SK-MEL-5 (cell line): Measurements from ENCODE around the gene WDR82. TPM values are rescaled to one million over a fixed set of nuclear protein-coding genes. Genes with fewer than 3 reads are reported as not detected.

ENCODE experiments used
- DNase-seq: peaks from one replicate; pipeline ENCODE4 v3.0.0-alpha.2; 2016; ENCODE audit warnings: low read depth, low spot score
- in situ Hi-C: cut with HindIII; loops from 2 replicates; pipeline ENCODE4 v1.10.0; 2016; ENCODE audit warnings: low sequenced_read_pairs, high pct_unique_total_duplicates, low pct_unique_long_range_greater_than_20kb
- small RNA-seq, 2 experiments: library from RNA; depleted of rRNA; stranded (forward); fragments of <200 nt; gene quantifications; one replicate each; pipeline ENCODE3, GENCODE V24; 2014
- total RNA-seq: library from RNA; depleted of rRNA; stranded (reverse); fragments of >200 nt; shearing (Covaris generic); gene quantifications from 2 replicates; pipeline ENCODE4 v1.2.3, GENCODE V29; 2014; rRNA removed

The WDR82 gene
- total RNA-seq, 1 experiment from 2014 or later = 44.2 TPM

- in situ Hi-C loops = no loop called here
- DNase-seq = no peak
Measured at GRCh38 chr3:52205727-52206372, 72.6 kb downstream of the WDR82 start.

Small RNA genes within 50 kb of the gene (small RNA-seq; reads per million reads assigned to genes)
- gene MIR135A1 = 0 reads per million in 2 experiments
- 3.7 to 306 reads per million in 2 experiments for gene MIRLET7G

Other genes starting within 250 kb of the WDR82 start
- gene DUSP7, start 222.1 kb downstream of the WDR82 start, total RNA-seq = 11.9 and 12.6 TPM in 2 replicates
- gene POC1A, start 124.2 kb downstream of the WDR82 start, total RNA-seq = 7.7 and 11.5 TPM in 2 replicates
- 98.8 and 103 TPM in 2 replicates for gene ALAS1, start 80.5 kb downstream of the WDR82 start, total RNA-seq
- not detected in 2 replicates for gene TLR9, start 53.0 kb downstream of the WDR82 start, total RNA-seq
- 59.7 and 66.9 TPM in 2 replicates for gene TWF2, start 39.5 kb downstream of the WDR82 start, total RNA-seq
- gene PPM1M, start 32.9 kb downstream of the WDR82 start, total RNA-seq = 2.9 and 3.2 TPM in 2 replicates
- gene GLYCTK, start 9.2 kb upstream of the WDR82 start, total RNA-seq = 7.7 and 8.7 TPM in 2 replicates
- 0.74 and 1.6 TPM in 2 replicates for gene DNAH1, start 37.7 kb upstream of the WDR82 start, total RNA-seq
- gene BAP1, start 131.4 kb upstream of the WDR82 start, total RNA-seq = 73.5 and 78.2 TPM in 2 replicates
- gene PHF7, start 132.0 kb upstream of the WDR82 start, total RNA-seq = 13.8 and 20.1 TPM in 2 replicates
- 0.40 and 0.43 TPM in 2 replicates for gene SEMA3G, start 166.5 kb upstream of the WDR82 start, total RNA-seq
- 0.24 and 0.42 TPM in 2 replicates for gene TNNC1, start 175.4 kb upstream of the WDR82 start, total RNA-seq
- gene NISCH, start 177.0 kb upstream of the WDR82 start, total RNA-seq = 17.7 and 19.9 TPM in 2 replicates
- gene STAB1, start 216.7 kb upstream of the WDR82 start, total RNA-seq = not detected in 2 replicates